D721Med (cell line): Measurements from ENCODE around the gene MYO6.

Experiments used
- DNase-seq: peaks from one replicate; pipeline ENCODE4 v3.0.0; 2011; ENCODE audit warnings: low spot score; ENCODE audit not compliant: insufficient read length
- FAIRE-seq: peaks from 2 replicates; lab custom pipeline; 2011; peaks lifted over from hg19 to GRCh38; lab: Jason Lieb, UNC
- TF ChIP-seq, protein P1 (sequence below): IDR thresholded peaks from 2 replicates; pipeline ENCODE4 v1.5.1; 2012; ENCODE audit warnings: mild to moderate bottlenecking, control low read depth; ENCODE audit not compliant: insufficient read depth; ENCODE audit errors: missing control alignments

The MYO6 gene

DNA sequence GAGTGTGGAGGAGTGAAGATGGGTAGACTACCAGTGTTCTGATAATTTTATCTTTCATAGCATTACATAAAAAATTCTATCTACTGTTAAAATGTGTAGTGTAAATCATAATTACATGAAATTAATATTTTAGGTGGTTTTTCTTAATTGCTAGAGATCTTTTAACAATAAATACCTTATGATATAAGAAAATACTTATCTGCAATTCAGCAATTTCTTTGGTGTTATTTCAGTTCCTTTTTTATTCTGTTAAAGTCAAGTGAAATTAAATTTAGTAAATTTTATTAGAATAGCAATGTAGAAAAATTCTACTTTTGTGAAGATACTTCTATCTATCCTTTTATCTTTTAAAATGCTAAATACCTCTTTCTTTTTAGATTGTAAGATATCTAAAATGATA, 219.1 kb downstream of the MYO6 start:
- DNase-seq (no peak), FAIRE-seq (no peak)
- TF ChIP-seq, protein P1, sequence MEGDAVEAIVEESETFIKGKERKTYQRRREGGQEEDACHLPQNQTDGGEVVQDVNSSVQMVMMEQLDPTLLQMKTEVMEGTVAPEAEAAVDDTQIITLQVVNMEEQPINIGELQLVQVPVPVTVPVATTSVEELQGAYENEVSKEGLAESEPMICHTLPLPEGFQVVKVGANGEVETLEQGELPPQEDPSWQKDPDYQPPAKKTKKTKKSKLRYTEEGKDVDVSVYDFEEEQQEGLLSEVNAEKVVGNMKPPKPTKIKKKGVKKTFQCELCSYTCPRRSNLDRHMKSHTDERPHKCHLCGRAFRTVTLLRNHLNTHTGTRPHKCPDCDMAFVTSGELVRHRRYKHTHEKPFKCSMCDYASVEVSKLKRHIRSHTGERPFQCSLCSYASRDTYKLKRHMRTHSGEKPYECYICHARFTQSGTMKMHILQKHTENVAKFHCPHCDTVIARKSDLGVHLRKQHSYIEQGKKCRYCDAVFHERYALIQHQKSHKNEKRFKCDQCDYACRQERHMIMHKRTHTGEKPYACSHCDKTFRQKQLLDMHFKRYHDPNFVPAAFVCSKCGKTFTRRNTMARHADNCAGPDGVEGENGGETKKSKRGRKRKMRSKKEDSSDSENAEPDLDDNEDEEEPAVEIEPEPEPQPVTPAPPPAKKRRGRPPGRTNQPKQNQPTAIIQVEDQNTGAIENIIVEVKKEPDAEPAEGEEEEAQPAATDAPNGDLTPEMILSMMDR = no peak
